OCI-M1 (cell line): ENCODE results near the gene KIF1C.
A peak's percentile ranks its signal among the peaks of the same experiment; 100 is the strongest.
"Not testable (repeated sequence)": the region's sequence is repeated elsewhere in the genome, so short reads cannot be mapped to it uniquely, and the experiment has no call there.

Experiments used
- DNase-seq: peaks from one replicate; lab custom pipeline; 2025; lab: John Stamatoyannopoulos, UW

The KIF1C gene

DNA sequence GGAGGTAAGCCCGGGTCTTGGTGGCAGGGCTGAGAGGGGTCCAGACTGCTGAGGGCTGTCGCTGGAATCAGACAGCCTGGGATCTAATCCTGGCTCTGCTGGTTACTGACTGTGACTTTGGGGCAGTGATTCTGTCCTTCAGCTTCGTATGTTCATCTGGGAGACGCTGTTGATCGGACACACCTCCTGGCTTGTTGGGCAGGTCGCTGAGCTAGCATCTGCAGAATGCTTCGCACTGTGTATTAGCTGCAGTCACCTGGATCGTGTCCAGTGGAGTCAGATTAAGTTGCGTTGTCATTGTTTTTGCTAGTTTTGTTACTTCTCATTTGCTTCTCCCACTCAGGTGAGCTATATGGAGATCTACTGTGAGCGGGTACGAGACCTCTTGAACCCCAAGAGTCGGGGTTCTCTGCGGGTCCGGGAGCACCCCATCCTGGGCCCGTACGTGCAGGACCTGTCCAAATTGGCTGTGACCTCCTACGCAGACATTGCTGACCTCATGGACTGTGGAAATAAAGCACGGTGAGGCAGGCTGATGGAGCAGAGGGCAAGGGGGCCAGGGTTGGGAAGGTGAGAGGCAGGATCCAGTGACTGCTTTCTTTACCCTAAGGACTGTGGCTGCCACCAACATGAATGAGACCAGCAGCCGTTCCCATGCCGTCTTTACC is 4.5 kb downstream of the KIF1C start:
- DNase-seq, result no peak

GRCh38 chr17:5003214-5003867 is 5.6 kb downstream of the KIF1C start:
- DNase-seq, result no peak

DNA sequence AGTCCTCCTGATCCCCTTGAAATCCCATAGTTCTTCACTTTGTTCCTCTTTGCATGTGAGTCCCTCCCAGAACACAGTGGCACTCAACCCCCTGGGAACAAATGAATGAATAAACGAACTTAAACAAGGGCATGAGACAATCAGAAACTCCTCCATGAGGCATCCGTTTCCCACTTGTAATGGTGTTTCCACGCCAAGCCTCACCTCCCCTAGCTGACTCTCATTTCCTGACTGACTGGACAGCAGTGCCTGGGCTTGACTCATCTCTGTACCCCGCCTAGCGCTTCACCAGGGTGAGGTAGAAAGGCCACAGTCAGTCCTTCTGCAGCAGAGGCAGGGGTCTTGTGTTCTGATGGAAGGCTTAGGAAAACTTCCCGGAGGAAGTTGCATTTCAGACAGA is 14.2 kb downstream of the KIF1C start:
- DNase-seq, result no peak

DNA sequence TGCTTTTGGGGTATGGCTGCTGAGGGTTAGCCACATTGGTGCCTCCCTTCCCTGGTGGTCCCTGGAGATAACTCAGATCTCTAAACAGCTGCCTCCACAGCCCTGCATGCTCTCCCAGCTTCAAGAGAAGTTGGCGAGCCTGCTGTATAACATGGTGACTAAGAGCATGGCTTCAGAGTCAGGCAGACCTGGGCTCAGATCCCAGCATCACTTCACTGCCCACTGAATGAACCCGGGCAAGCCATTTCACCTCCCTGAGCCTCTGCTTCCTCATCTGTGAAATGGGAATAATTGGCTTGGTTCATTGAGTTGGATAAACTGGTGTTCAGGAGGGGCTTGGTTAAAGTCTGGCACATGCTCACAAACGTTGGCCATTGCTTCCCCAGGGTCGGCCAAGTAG is 16.6 kb downstream of the KIF1C start:
- DNase-seq, result no peak

DNA sequence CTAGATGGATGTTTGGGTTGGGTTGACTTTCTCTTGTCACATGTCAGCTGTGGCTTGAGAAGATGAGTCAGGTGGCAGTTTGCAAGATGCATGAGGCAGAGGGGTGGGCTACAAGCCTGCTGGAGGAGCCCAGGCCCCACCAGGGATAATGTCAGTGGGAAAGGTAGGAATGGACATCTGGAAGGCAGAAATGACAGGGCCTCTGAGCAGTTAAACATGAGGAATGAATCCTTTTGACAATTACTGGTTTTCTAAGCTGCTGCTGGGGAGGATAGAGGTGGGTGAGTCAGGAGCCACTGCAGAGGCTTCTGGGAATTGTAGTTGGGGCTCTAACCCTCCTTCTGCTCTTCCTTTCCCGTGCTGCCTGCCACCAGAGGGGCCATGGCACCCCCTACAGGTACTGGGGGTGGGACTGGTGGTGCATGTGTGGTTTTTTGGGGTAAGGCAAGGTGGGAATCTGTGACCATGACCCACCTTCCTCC is 21.8 kb downstream of the KIF1C start:
- peak; percentile 52 for DNase-seq

- no peak for DNase-seq
These were observed 22.8 kb downstream of the KIF1C start for GRCh38 chr17:5020502-5021023.

DNA sequence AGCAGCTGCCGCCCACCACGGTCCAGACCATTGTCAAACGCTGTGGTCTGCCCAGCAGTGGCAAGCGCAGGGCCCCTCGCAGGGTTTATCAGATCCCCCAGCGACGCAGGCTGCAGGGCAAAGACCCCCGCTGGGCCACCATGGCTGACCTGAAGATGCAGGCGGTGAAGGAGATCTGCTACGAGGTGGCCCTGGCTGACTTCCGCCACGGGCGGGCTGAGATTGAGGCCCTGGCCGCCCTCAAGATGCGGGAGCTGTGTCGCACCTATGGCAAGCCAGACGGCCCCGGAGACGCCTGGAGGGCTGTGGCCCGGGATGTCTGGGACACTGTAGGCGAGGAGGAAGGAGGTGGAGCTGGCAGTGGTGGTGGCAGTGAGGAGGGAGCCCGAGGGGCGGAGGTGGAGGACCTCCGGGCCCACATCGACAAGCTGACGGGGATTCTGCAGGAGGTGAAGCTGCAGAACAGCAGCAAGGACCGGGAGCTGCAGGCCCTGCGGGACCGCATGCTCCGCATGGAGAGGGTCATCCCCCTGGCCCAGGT is 24.5 kb downstream of the KIF1C start:
- no peak for DNase-seq

GRCh38 chr17:5023588-5024147 is 25.9 kb downstream of the KIF1C start:
- DNase-seq, result no peak

DNA sequence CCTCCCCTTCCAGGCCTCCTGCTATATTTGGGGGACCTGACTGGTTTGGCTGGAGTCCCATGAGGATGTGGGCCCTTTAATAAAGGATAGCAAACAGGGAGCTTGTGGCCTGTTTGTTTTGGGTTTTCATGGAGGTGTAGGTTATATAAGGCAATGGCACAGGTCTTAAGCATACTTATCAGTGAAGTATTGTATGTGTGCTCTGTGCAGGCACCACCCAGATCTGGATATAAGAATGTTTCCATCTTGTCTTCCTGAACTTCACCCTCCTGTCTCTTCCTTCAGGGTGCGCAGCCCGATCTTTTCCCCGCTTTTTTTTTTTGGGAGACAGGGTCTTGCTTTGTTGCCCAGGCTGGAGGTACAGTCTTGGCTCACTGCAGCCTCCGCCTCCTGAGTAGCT is 26.9 kb downstream of the KIF1C start:
- no peak for DNase-seq

DNA sequence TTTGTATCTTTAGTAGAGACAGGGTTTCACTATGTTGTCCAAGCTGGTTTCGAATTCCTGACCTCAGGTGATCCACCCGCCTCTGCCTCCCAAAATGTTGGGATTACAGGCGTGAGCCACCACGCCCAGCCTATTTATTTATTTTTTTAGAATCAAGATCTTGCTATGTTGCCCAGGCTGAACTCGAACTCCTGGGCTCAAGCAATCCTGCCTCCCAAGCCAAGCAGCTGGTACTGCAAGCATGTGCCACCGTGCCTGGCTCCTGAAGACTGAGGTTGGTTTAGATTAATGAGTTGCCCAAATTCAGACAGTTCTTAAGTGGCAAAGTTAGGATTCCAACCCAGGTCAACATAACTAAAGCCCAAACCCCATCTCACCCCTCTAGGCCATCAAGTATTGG is 29.5 kb downstream of the KIF1C start:
- DNase-seq, result no peak

DNA sequence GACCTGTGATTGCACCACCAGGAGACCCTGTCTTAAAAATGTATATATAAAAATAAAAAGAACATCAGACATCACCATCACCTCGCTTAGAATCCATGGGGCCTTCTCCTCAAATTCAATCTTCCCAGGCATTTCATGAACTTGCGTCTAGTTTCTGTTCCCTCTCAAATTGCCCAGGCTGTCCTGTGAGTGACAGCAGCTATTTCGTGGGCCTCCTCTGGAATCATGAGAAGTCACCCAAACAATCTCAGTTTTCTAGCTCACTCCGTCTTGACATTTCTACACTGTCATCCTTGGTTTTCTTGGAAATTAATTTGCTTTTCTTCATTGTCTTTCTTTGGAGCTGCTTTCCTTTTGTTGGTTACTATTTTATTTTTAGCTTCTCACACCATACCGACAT is 30.2 kb downstream of the KIF1C start:
- no peak for DNase-seq

- not testable (repeated sequence) for DNase-seq
These were observed 32.4 kb downstream of the KIF1C start for GRCh38 chr17:5030168-5030567.

- DNase-seq, result peak; percentile 93
These were observed 33.8 kb downstream of the KIF1C start for GRCh38 chr17:5031365-5032082.

DNA sequence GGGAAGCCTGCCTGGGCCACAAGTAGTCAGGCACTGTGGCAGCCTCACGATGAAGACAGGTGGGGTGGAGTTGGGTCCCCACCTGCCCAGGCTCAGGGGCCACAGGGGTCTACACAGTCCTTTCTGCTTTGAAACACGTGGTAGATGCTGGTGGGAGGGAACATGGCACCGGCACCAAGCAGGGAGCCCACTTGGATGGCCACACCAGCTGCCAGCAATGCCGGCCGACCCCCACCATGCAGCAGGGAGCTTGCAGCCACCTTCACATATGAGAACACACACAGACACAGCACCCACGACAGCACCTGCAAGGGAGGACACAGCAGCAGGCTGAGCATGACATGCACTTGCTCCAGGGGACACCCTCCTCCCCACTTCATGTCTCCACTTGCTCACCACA is 35.1 kb downstream of the KIF1C start:
- no peak for DNase-seq

DNA sequence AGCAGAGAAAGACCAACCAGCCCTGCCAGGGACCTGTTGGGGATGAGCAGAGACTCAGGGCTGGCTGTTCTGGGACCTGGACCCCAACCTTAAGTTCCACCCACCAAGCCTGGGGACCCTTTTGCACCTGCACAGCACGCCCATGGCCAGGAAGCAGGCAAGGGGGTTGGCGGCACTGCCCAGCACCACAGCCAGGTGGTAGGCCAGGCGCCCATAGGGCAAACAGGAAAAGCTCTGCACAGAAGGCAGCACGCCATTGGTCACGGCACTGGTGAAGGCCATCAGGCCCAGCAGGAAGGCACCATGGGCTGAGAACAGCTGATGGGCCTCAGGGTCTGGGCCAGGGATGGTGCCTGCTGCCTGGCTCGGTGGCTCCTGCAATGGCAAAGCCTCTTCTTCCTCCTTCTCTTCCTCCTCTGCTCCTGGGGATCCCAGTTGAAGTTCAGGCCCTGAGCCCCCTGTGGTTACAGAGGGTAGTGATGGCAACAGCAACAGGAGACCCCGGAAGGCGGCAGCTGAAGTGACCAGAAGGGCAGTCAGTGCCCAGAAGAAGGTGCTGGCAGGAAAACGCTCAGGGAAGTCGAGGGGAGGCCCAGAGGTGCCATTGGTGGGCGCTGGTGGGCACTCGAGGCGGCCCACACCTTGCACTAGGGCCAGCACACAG is 35.7 kb downstream of the KIF1C start:
- no peak for DNase-seq

- DNase-seq, result no peak
These were observed 36.3 kb downstream of the KIF1C start for GRCh38 chr17:5034063-5034462.

- DNase-seq, result no peak
These were observed 36.9 kb downstream of the KIF1C start for GRCh38 chr17:5034651-5035050.

- no peak for DNase-seq
These were observed 37.6 kb downstream of the KIF1C start, which contains the start of gene SLC52A1 for GRCh38 chr17:5035315-5035714. Gene SLC52A1 (minus strand): TSS chr17:5035426. CDS start chr17:5034606, 820 bp downstream.

DNA sequence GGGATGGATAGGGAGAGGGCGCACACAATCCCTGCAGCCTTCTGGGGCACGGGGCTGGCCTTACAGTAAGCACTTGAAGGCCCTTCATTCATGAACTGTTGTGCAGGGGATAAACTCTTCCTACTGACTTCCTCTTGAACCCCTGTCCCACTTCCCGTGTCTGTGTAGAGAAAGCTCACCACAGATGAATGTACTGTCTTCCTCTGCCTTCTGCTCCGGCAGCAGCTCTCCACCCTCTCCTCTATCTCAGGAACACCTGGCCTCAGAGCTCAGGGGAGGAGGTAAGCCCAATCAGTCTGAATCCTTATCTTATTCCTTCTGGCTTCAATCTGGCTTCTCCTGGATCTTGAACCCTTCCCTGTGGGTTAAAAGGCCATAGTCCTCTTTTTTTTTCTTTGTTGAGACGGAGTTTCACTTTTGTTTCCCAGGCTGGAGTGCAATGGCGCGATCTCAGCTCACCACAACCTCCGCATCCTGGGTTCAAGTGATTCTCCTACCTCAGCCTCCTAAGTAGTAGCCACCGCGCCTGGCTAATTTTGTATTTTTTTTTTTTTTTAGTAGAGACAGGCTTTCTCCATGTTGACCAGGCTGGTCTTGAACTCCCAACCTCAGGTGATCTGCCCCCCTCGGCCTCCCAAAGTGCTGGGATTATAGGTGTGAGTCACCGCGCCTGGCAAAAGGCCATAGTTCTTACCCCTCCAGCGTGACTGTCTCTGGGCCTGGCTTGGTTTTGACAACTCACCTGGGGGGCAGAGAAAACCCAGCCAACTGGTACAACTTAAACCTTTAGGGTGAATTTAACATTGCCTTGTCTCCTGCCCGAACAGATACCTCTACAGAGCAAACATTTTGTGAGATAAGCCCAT is 44.6 kb downstream of the KIF1C start:
- peak; percentile 73 for DNase-seq

DNA sequence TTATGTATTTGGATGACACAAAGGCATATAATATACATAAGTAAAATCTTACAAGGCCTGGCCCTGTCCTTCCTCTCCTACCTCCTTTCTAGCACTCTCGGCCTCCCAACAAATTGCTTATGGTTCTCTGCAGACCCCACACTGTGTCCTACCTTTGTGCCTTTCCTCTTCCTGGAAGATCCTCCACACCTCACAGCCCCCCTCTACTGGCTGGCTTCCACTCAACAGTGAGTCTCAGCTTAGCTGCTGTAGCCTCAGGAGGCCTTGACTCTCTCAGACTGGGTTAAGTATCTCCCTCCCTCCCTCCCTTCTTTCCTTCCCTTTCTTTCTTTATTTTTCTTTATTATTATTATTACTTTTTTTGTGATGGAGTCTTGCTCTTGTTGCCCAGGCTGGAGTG is 45.8 kb downstream of the KIF1C start:
- no peak for DNase-seq

DNA sequence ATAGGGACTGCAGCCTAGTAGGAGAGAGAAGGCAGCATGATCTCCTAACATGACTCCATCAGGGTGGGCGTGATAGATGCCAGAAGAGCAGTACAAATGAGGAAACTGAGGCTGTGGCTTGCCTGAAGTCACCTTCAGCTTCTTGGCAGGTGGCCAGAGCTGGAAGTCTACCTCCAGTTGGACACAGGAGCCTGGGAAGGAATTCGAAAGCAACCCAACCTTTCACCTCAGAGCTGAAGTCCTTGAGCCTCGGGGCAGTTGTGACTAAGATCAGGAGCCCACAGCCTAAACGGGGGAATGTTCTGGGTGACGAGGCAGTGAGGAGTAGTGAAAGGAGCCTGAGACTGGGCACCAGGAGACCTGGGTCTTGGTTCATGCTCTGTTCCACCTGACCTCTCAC is 46.9 kb downstream of the KIF1C start:
- no peak for DNase-seq
